GM12892 (cell line): ENCODE measurements around the gene TMEM273.

Experiments
- POLR2A ChIP-seq: IDR thresholded peaks from 2 replicates; pipeline ENCODE4 v1.6.1; 2011; ENCODE audit warnings: low read depth, low read length, control low read depth
- POLR2AphosphoS5 ChIP-seq: IDR thresholded peaks from 2 replicates; pipeline ENCODE4 v1.6.1; 2011; ENCODE audit warnings: low read depth, low read length, control low read depth

DNA sequence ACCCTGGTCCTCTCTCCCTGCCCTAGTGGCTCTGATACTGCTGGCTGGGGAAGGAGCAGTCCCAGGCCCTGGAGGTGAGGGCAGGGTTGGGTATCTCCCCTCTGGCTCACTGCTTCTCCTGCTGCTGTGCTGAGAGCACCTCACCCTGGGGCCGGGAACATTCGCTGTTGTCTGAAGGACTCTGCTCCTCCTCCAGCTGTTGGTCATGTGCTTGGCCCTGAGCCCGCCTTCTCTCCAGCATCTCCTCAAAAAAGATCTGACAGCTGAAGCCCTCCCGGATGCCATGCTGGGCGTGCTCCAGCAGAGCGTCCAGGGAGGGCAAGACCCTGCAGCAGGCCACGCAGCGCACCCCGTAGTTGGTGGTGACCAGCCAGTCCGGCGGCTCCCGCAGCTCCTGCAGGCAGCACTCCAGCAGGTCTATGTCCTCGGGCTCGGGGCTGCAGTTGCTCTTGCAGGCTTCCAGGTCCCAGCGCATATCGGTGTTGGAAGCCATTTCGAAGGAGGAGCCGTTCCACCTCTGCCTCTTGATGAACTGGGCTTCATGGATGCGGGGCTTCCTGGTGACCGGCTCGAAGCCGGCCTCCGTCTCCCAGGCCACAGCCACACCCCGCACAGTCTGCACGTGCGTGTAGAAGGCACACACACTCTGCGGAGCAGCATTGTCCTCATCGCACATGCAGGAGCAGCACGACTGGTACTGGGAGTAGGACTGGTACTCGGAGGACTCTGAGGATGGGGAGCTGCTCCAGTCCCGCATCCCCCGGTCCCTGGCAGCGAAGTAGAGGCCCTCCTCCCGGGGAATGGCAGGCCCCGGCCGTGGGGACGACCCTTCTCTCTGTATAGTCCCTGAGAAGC, 56.5 kb downstream of the TMEM273 start:
- TF ChIP-seq POLR2A (no peak), POLR2AphosphoS5 (no peak)
